ENCODE data around the gene ADIG.

Gene ADIG

DNA sequence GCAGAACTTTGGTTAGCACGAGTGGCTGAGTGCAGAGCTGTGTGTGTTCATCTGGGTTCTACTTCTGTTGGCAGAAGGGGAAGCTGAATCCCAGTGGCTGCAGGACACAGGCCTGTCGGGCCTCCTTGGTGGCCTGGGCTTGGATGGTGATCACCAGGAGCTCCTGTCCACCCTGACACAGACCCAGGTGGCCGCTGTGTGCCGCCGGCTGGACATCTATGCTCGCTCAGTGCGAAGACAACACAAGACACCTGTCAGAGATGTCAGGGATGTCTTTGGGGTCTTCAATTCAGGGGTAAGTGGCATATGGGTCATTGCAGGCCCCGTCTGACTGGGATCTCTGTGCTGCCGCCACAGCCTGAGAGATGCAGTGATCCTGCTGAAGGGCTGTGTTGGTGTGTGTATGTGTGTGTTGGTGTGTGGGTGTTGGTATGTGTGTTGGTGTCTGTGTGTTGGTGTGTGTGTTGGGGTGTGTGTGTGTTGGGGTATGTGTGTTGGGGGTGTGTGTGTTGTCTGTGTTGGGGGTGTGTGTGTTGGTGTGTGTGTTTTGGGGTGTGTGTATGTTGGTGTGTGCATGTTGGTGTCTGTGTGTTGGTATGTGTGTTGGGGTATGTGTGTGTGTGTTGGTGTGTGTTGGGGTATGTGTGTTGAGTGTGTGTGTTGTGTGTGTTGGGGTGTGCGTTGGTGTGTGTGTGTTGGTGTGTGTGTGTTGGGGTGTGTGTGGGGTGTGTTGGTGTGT, 46.1 kb downstream of the ADIG start:
- H3K27me3 ChIP-seq (ENCODE audit: control insufficient read depth, insufficient read depth, low read length): no peaks in the 10 kb centered on the region
- H3K4me3 ChIP-seq (ENCODE audit: low read depth, low read length): no peak overlapping the region
- H3K36me3 ChIP-seq (ENCODE audit: control insufficient read depth, insufficient read depth, low read length): no peaks in the 10 kb centered on the region

DNA sequence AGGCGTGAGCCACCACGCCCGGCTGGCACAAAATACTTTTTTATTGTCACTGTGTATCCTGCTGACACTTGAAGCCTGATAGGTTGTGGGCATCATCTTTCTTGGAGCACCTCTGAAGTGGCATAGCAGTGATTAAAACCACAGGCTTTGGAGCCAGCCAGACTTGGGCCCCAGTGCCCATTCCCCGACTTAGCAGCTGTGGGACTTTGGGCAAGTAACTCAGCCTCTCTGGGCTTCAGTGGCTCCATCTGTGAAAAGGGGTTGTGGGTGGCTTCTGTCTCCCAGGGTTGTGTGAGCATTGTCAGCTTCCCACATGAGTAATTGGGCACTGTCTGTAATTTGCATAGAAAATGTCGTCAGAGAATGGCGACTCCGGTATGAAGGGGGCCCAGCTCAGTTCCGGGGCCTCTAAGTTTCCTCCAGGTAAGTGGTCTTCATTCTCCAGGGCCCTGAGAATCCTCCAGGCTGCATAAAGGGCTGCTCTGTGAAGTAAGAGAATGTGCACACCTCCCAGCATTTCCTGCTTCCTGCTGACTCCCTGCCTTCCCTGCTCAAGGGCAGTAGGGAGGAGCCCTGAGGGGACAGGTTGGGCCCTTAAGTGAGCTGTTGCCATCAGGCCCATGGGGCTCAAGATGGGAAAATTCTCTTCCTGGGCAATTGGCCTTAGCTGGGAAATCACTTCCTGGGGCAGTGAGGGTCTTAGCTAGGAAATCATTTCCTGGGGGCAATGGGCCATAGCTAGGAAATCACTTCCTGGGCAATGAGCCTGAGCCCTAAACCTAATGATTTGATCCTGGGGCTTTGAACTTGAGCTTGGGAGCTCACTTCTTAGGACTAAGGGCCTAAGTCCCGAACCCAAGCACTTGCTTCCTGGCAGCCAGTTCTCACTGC, 47.8 kb downstream of the ADIG start:
- no peaks in the 10 kb centered on the region for H3K9me3 ChIP-seq (ENCODE audit: control insufficient read depth, insufficient read depth, low read length)
- no peaks in the 10 kb centered on the region for H3K4me1 ChIP-seq (ENCODE audit: control insufficient read depth, insufficient read depth, low read length)
- no peaks in the 10 kb centered on the region for H3K27me3 ChIP-seq (ENCODE audit: control insufficient read depth, insufficient read depth, low read length)
- H3K4me3 ChIP-seq (ENCODE audit: low read depth, low read length): no peak overlapping the region
- no peaks in the 10 kb centered on the region for H3K36me3 ChIP-seq (ENCODE audit: control insufficient read depth, insufficient read depth, low read length)
- no peak overlapping the region for H3K9ac ChIP-seq (ENCODE audit: low read depth, low read length)

More for the DNA sequence above, 46.1 kb downstream of the ADIG start:
- Histone ChIP-seq H3K4me1 (ENCODE audit: control insufficient read depth, insufficient read depth, low read length) (no peaks in the 10 kb centered on the region), H3K9me3 (ENCODE audit: control insufficient read depth, insufficient read depth, low read length) (no peaks in the 10 kb centered on the region), H3K9ac (ENCODE audit: low read depth, low read length) (no peak overlapping the region)

DNA sequence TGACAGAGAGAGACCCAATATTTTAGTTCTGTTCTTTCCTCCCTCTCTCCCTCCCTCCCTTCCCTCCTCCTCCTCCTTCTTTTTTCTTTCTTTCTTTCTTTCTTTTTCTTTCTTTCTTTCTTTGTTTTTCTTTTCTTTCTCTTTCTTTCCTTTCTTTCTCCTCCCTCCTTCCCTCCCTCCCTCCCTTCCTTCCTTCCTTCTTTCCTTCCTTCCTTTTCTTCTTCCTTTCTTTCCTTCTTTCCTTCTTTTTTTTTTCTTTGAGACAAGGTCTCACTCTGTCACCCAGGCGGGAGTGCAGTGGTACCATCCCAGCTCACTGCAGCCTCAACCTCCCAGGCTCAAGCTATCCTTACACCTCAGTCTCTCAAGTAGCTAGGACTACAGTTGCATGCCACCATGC, 49.0 kb downstream of the ADIG start:
- H3K4me1 ChIP-seq (ENCODE audit: control insufficient read depth, insufficient read depth, low read length): no peaks in the 10 kb centered on the region
- peaks cover 4% of the 10 kb centered on the region for H3K27me3 ChIP-seq (ENCODE audit: control insufficient read depth, insufficient read depth, low read length)
- no peak overlapping the region for H3K9ac ChIP-seq (ENCODE audit: low read depth, low read length)
- H3K36me3 ChIP-seq (ENCODE audit: control insufficient read depth, insufficient read depth, low read length): no peaks in the 10 kb centered on the region
- H3K9me3 ChIP-seq (ENCODE audit: control insufficient read depth, insufficient read depth, low read length): no peaks in the 10 kb centered on the region
- H3K4me3 ChIP-seq (ENCODE audit: low read depth, low read length): no peak overlapping the region

GRCh38 chr20:38630727-38631126, 49.7 kb downstream of the ADIG start:
- H3K4me3 ChIP-seq (ENCODE audit: low read depth, low read length): no peak overlapping the region
- H3K27me3 ChIP-seq (ENCODE audit: control insufficient read depth, insufficient read depth, low read length): peaks cover 4% of the 10 kb centered on the region
- no peaks in the 10 kb centered on the region for H3K36me3 ChIP-seq (ENCODE audit: control insufficient read depth, insufficient read depth, low read length)
- no peaks in the 10 kb centered on the region for H3K4me1 ChIP-seq (ENCODE audit: control insufficient read depth, insufficient read depth, low read length)
- H3K9me3 ChIP-seq (ENCODE audit: control insufficient read depth, insufficient read depth, low read length): no peaks in the 10 kb centered on the region
- no peak overlapping the region for H3K9ac ChIP-seq (ENCODE audit: low read depth, low read length)

DNA sequence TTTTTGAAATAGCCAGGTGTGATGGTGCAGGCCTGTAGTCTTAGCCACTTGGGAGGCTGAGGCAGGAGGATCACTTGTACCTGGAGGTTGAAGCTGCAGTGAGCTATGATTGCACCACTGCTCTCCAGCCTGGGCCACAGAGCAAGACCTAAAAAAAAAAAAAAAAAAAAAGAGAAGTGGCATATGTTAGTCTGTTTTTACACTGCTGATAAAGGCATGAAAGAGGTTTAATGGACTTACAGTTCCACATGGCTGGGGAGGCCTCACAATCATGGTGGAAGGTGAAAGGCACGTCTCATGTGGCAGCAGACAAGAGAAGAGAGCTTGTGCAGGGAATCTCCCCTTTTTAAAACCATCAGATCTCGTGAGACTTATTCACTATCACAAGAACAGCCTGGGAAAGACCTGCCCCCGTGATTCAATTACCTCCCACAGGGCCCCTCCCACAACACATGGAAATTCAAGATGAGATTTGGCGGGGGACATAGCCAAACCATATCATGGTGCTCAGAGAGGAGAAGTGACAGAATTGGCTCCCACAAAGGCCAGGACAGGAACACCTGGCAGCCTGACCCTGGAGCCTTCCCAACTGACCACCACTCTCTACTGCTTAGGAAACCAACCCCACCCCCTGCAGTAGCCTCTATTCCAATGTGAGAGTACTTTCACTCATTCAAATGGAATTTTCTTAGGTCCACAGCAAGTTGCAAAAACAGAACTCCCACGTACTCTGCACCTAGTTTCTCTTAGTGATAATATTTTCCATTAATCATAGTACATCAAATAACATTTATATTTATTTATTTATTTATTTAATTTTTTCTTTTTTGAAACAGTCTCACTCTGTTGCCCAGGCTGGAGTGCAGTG, 50.4 kb downstream of the ADIG start:
- peaks cover 4% of the 10 kb centered on the region for H3K27me3 ChIP-seq (ENCODE audit: control insufficient read depth, insufficient read depth, low read length)
- no peak overlapping the region for H3K4me3 ChIP-seq (ENCODE audit: low read depth, low read length)
- H3K9ac ChIP-seq (ENCODE audit: low read depth, low read length): no peak overlapping the region
- no peaks in the 10 kb centered on the region for H3K4me1 ChIP-seq (ENCODE audit: control insufficient read depth, insufficient read depth, low read length)
- H3K36me3 ChIP-seq (ENCODE audit: control insufficient read depth, insufficient read depth, low read length): no peaks in the 10 kb centered on the region
- no peaks in the 10 kb centered on the region for H3K9me3 ChIP-seq (ENCODE audit: control insufficient read depth, insufficient read depth, low read length)

- no peak overlapping the region for H3K4me3 ChIP-seq (ENCODE audit: low read depth, low read length)
- H3K4me1 ChIP-seq (ENCODE audit: control insufficient read depth, insufficient read depth, low read length): no peaks in the 10 kb centered on the region
- H3K36me3 ChIP-seq (ENCODE audit: control insufficient read depth, insufficient read depth, low read length): no peaks in the 10 kb centered on the region
- no peak overlapping the region for H3K9ac ChIP-seq (ENCODE audit: low read depth, low read length)
- peaks cover 4% of the 10 kb centered on the region for H3K27me3 ChIP-seq (ENCODE audit: control insufficient read depth, insufficient read depth, low read length)
- no peaks in the 10 kb centered on the region for H3K9me3 ChIP-seq (ENCODE audit: control insufficient read depth, insufficient read depth, low read length)
Measured at GRCh38 chr20:38633577-38634093, 52.6 kb downstream of the ADIG start.

DNA sequence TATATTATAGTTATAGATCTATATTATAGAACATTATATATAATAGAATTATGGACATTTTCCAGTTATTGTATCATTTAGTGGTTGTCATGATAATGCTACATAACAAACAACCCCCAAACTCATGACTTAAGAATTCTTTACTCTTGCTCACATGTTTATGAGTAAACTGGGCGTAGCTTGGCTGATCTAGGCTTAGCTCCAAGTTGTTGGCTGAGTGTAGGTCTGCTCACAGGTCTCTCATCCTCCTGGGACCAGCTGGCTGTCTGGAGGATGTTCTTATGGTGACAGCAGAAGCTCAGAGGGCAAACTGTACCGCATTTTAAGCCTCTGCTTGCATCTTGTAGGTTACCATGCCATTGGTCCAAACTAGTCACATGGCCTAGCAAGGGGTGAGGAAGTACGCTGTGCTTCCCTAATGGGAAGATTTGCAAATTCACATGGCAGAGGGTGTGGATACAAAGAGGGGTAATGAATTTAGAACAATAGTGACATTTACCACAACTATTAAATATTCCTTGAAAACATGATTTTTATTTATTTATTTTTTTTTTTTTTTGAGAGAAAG, 54.8 kb downstream of the ADIG start:
- Histone ChIP-seq H3K4me1 (ENCODE audit: control insufficient read depth, insufficient read depth, low read length) (no peaks in the 10 kb centered on the region), H3K36me3 (ENCODE audit: control insufficient read depth, insufficient read depth, low read length) (no peaks in the 10 kb centered on the region), H3K27me3 (ENCODE audit: control insufficient read depth, insufficient read depth, low read length) (peaks cover 4% of the 10 kb centered on the region), H3K4me3 (ENCODE audit: low read depth, low read length) (no peak overlapping the region), H3K9me3 (ENCODE audit: control insufficient read depth, insufficient read depth, low read length) (no peaks in the 10 kb centered on the region), H3K9ac (ENCODE audit: low read depth, low read length) (no peak overlapping the region)
